Cardiac fibroblast (primary cell): ENCODE data around the gene CCNG2.

Source experiments
- DNase-seq, 2 donors: peaks; one replicate each; pipeline versions ENCODE4 v3.0.0 to v3.0.0-alpha.2; 2010; ENCODE audit warnings: low read depth in 2 of 2
- H3K4me3 ChIP-seq, 2 donors: replicated peaks in 1 of 2; 1 replicate in 1 of 2; 2 replicates in 1 of 2; pipeline ENCODE4 v1.5.1; 2011; ENCODE audit warnings: low read depth in 2 of 2, low read length in 2 of 2, mild to moderate bottlenecking in 2 of 2, moderate library complexity in 1 of 2
- TF ChIP-seq, protein P1 (sequence below): IDR thresholded peaks from one replicate; pipeline ENCODE4 v1.5.1; 2011; ENCODE audit warnings: low read depth, mild to moderate bottlenecking, low read length, inconsistent platforms

CCNG2 gene

DNA sequence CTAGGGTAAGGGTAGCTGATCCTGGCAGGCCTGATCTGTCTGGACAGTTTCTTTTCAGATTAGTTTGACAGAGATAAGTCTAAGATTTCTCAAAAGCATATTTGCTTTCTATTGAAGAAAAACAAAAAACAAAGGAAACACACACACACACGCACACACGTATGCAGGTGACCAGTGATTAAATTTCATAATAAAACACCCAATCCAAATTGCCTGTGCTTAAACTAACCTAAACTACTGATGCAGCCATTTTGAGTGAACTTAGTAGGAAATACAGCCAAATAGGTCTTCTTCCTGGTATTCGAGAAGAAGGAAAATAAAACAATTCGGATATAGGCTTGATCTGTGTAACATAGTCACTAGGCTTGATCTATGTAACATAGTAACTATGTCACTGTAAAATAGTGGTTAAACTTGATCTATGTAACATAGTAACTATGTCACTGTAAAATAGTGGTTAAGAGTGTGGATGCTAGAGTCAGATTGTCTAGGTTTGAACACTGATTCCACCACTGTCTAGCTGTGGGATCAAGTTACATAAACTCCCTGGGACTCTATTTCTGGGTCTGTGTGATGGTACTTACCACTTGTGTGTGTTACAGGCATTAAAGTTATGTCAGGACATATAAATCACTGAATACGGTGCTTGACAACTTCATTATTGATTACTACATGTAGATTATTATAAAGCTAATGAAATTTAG lies 9.8 kb upstream of the CCNG2 start:
- TF ChIP-seq, protein P1, sequence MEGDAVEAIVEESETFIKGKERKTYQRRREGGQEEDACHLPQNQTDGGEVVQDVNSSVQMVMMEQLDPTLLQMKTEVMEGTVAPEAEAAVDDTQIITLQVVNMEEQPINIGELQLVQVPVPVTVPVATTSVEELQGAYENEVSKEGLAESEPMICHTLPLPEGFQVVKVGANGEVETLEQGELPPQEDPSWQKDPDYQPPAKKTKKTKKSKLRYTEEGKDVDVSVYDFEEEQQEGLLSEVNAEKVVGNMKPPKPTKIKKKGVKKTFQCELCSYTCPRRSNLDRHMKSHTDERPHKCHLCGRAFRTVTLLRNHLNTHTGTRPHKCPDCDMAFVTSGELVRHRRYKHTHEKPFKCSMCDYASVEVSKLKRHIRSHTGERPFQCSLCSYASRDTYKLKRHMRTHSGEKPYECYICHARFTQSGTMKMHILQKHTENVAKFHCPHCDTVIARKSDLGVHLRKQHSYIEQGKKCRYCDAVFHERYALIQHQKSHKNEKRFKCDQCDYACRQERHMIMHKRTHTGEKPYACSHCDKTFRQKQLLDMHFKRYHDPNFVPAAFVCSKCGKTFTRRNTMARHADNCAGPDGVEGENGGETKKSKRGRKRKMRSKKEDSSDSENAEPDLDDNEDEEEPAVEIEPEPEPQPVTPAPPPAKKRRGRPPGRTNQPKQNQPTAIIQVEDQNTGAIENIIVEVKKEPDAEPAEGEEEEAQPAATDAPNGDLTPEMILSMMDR: no peak
- no peak for DNase-seq
- H3K4me3 ChIP-seq: no peak overlapping the region

DNA sequence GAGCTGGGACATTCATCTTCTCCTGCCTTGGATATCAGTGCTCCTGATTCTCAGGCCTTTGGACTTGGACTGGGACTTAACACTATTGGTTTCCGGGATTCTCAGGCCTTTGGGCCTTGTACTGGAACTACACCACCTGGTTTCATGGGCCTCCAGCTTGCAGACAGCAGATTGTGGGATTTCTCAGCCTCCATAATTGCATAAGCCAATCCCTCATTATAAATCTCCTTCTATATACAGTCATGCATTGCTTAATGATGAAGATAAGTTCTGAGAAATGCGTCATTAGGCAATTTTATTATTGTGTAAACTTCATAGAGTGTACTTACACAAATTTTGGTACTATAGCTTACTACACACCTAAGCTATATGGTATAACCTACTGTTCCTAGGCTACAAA lies 8.9 kb upstream of the CCNG2 start:
- DNase-seq: no peak
- H3K4me3 ChIP-seq: no peak overlapping the region
- TF ChIP-seq, protein P1: no peak

DNA sequence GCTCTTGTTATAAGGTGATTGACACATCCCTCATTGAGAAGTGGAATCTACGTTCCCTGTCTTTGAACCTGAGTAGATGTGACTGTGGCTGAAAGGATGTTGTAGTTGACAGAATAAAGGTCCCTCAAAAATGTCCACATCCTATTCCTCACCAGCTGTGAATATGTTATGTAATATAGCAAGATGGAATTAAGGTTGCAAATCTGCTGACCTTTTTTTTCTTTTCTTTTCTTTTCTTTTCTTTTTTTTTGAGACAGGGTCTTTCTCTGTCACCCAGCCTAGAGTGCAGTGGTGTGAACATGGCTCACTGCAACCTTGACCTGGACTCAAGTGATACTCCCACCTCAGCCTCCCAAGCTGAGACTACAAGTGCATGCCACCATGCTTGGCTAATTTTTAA lies 7.2 kb upstream of the CCNG2 start:
- TF ChIP-seq, protein P1: no peak
- no peak for DNase-seq
- no peak overlapping the region for H3K4me3 ChIP-seq

DNA sequence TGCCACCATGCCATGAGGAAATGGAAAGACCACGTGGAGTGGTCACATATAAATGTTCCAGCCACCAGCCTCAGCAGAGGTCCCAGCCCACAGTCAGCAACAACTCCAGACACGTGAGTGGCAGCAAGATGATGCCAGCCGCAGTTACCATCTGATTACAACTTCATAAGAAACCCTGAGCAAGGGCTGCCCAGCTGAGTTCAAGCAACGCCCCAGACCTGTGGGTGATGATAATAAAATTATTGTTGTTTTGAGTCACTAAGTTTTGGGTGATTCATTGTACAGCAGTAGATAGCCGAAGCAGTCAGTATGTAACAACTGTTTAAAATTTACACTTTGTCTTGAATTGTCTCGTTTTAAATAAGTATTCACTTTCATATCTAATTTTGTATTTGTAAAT lies 5.8 kb upstream of the CCNG2 start:
- DNase-seq: peak in 1 of 2 donors; percentile 41
- no peak overlapping the region for H3K4me3 ChIP-seq
- TF ChIP-seq, protein P1: no peak

DNA sequence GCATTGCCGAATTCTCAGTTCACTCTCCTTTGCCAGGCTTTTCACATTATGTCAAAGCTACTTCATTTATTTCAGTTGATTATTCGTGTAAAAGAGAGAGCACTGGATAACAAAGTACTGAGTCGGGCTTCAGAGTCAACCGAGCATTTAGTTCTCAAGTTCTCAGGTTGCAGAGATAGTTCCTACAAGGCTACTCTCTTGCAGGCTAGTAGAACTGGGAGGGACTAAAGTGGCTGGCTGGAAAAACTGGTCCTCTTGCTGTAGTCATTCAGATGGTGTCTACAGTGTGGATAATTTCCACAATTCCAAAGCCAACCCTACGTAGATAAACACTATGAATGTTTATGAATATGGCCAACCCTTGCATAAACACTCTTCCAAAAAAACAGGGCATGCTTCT lies 4.6 kb upstream of the CCNG2 start:
- TF ChIP-seq, protein P1: no peak
- no peak for DNase-seq
- H3K4me3 ChIP-seq: no peak overlapping the region

DNA sequence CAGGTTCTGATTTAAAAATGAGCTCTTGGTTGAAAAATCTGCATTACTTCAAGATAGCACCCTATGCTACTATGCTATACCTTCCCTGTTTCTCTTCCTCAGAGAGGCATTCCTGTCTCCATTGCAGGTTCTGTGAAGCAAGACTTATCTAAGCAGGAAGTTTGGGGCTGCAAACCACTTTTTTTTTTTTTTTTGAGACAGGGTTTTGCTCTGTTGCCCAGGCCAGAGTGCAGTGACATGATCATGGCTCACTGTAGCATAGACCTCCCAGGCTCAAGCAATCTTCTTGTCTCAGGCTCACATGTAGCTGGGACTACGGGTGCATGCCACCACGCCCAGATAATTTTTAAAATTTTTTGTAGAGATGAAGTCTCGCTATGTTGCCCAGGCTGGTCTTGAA lies 4.0 kb upstream of the CCNG2 start:
- DNase-seq: no peak
- TF ChIP-seq, protein P1: no peak
- H3K4me3 ChIP-seq: no peak overlapping the region

DNA sequence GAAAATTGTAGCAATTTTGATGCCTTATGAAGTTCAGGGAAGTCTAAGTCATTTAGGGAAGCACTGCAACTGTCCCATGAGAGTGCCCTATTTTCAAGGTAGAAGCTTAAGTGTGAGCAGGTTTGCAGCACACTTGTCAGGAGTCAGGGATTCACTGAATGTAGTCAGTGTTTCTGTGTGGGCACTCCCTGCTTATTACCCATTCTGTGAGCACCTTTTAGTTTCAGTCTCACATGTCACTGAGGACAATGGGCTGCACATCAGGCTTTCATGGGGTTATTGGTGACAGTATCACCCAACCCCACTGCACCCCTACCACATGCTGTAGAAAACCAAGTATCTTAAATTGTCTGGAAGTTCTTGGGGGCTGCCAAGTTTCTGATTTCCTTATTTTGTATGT lies 2.9 kb upstream of the CCNG2 start:
- DNase-seq: no peak
- H3K4me3 ChIP-seq: no peak overlapping the region
- TF ChIP-seq, protein P1: no peak
